ENCODE data around the gene UBXN6.

Gene UBXN6

GRCh38 chr19:4493104-4493928, 35.7 kb upstream of the UBXN6 start:
- DNase-seq (ENCODE audit: low spot score) = no peak

DNA sequence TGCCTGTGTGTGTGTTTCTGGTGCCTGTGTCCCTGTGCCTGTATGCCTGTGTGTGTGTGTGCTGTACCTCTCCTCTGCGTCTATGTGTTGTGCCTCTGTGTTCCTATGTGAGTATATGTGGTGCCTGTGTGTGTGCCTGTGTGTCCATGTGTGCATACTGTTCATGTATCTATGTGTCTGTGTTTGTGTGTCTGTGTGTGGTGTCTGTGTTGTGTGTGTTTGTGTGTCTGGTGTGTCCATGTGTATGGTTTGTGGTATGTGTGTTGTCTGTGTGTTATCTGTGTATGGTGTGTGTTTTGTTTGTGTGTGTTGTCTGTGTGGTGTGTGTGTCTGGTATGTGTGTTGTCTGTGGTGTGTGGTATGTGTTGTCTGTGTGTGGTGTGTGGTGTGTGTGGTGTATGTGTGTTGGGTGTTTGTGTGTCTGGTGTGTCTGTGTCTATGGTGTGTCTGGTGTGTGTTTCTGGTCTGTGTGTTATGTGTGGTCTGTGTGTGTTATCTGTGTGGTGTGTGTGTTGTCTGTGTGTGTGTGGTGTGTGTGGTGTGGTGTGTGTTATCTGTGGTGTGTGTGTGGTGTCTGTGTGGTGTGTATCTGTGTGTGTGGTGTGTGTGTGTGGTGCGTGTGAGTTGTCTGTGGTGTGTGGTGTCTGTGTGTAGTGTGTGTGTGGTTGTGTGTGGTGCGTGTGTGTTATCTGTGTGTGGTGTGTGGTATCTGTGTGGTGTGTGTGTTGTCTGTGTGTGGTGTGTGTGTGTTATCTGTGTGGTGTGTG, 34.9 kb upstream of the UBXN6 start:
- DNase-seq (ENCODE audit: low spot score) = no peak

DNA sequence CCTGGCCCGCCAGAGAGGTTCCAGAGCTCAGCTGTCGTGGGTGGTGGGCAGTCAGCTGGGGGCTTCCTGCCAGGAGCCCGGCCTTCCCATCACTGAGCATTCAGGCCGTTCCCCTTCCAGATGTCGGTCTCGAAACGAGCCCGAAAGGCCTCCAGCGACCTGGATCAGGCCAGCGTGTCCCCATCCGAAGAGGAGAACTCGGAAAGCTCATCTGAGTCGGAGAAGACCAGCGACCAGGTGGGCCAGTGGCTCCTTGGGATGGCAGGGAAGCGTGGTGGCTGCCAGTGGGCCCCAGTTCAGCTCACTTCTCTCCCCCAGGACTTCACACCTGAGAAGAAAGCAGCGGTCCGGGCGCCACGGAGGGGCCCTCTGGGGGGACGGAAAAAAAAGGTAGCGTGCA, 33.9 kb upstream of the UBXN6 start:
- DNase-seq (ENCODE audit: low spot score) = no peak

DNA sequence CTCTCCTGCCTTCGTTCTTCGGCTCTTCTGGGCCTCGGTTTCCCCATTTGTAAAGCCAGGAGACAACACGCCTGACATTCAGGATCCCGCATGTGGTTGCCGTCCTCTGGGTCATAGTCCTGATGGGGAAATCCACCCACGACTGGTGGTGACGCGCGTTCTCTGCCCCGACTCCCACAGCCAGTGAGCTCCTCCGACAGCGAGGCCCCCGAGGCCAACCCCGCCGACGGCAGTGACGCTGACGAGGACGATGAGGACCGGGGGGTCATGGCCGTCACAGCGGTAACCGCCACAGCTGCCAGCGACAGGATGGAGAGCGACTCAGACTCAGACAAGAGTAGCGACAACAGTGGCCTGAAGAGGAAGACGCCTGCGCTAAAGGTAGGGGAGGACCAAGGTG, 30.9 kb upstream of the UBXN6 start:
- DNase-seq (ENCODE audit: low spot score) = no peak

GRCh38 chr19:4487572-4487971, 30.0 kb upstream of the UBXN6 start:
- no peak for DNase-seq (ENCODE audit: low spot score)

- DNase-seq (ENCODE audit: low spot score) = no peak
Measured at GRCh38 chr19:4483385-4483784, 25.8 kb upstream of the UBXN6 start.

DNA sequence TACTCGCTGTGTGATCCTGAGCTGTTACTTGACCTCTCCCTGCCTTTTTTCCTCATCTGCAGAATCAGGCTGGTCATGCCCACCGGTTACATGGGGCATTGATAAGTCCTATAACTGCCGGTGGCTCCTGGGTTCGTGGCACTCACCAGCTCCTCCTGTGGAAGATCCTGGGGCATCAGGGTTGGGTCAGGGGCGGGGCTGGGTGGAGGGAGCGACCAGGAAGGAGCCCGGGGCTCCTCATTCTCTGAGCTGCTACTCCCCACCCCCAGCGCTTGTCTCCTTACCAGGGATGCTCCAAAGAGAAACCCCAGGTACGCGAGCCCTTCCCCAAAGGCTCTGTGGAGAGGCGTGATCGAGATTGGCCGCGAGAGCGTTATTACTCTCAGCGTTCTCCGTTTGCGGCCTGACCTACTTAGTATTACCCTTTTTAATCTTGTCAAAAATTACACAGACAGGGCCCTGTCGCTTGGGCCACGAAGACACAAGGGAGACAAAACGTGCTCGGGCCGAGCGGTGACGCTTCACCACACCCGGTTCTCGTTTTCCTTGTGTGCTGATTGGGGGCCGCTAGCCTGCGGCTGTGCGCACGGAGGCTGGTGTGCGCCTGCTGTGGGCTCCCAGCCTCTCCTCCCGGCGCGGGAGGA, 25.2 kb upstream of the UBXN6 start:
- DNase-seq (ENCODE audit: low spot score) = no peak

GRCh38 chr19:4477034-4477801, 19.6 kb upstream of the UBXN6 start:
- DNase-seq (ENCODE audit: low spot score) = no peak

- peak; percentile 86 for DNase-seq (ENCODE audit: low spot score)
Measured at GRCh38 chr19:4474514-4475022, 17.0 kb upstream of the UBXN6 start.

DNA sequence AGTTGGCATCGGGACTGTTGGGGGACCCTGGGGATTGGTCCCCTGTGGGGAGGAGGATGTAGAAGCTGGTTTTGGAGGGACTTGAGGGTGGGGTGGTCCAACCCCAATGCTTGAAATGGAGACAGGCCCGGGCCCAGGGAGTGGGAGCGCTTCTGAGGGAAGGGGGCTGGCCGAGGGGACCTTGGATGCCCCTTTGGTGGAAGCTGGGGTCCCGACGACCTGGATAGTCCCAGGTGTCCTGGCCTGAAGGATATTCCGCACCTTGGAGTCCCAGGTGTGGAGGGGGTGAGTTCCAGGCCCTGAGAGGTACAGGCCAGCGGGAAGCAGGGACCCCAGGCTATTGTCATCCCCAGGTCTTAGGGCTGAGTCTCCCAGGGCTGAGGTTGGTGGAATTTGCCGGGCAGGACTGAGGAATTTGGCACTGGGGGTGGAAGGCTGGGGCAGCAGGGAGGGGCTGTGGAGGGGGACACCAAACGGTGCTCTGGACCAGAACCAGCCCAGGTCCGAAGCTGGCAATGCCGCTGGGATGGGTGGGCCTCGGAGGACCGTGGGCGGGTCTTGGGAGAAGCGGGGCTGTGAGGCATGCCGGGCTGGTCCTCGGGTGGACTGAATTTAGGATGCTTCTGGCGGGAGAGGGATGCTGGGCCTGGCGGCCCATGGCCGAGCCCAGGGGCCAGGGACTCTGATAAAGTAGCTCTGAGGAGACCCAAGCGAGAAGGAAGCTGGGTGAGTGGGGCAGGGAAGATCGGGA, 16.3 kb upstream of the UBXN6 start:
- DNase-seq (ENCODE audit: low spot score) = no peak

DNA sequence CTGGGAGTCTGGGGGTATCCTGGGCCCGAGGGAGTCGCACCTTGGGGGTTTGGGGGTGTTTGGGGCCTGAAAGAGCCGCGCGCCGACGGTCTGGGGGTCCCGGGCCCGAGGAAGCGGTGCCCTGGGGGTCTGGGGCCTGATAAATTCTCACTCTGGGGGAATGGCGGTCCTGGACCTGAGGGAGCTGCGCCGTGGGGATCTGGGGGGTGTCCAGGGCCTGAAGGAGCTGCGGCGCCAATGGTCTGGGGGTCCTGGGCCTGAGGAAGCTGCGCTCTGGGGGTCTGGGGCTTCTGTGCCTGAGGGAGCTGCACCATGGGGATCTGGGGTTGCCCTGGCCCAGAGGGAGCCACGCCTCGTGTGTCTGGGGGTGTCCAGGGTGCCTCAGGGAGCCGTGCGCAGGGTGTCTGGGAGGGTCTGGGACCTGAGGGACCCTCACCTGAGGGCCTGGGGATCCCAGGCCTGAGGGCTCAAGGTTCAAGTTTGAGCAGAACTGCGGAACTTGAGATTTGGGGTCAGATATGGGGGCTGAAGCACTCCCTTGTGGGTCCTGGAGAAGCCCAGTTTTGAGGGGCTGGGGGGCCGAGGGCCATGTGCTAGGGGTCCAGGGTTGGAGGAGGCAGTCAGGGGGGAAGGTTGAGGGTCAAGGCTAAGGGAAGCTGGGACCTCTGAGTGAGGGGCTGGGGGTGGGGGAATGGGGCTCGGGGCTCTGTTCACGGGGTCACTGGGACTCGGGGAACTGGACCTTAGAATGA, 15.6 kb upstream of the UBXN6 start:
- no peak for DNase-seq (ENCODE audit: low spot score)

- DNase-seq (ENCODE audit: low spot score) = no peak
Measured at GRCh38 chr19:4472174-4472974, 14.8 kb upstream of the UBXN6 start, which contains the start of gene HDGFL2. TSS of gene HDGFL2 (plus strand) at chr19:4472297. CDS start at chr19:4472351, 54 bp downstream.

- DNase-seq (ENCODE audit: low spot score) = peak; percentile 98
Measured at GRCh38 chr19:4471403-4472173, 14.0 kb upstream of the UBXN6 start.

DNA sequence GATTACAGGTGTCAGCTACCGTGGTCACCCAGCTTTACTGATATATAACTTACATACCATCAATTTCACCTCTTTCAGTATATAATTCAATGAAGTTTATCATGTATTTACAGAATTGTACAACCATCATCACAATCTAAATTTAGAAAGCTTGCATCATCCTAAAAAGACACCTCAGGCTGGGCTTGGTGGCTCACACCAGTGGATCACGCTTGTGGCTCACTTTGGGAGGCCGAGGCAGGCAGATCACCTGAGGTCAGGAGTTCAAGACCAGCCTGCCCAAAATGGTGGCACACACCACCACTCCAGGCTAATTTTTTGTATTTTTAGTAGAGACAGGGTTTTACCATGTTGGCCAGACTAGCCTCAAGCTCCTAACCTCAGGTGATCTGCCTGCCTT, 10.2 kb upstream of the UBXN6 start:
- no peak for DNase-seq (ENCODE audit: low spot score)

DNA sequence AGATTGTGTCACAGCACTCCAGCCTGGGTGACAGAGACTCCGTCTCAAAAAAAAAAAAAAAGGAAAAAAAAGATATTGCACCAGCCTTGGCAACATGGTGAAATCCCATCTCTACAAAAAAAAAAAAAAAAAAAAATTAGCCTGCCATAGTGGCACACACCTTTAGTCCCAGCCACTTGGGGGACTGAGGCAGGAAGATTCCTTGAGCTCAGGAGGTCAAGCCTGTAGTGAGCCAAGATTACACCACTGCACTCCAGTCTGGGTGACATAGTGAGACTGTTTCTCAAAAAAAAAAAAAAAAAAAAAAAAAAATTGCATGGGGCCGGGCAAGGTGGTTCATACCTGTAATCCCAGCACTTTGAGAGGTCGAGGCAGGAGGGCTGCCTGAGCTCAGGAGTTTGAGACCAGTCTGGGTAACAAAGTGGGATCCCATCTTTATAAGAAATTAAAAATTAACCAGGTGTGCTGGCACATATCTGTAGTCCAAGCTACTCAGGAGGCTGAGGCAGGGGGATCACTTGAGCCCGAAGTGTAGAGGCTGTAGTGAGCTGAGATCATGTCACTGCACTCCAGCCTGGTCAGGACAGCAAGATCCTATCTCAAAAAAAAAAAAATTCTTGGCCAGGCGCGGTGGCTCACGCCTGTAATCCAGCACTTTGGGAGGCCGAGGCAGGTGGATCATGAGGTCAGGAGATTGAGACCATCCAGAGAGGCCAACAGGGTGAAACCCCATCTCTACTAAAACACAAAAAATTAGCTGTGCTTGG, 7.4 kb upstream of the UBXN6 start:
- DNase-seq (ENCODE audit: low spot score) = no peak

GRCh38 chr19:4456843-4457653, 546 bp downstream of the UBXN6 start:
- DNase-seq (ENCODE audit: low spot score) = peak; percentile 90

DNA sequence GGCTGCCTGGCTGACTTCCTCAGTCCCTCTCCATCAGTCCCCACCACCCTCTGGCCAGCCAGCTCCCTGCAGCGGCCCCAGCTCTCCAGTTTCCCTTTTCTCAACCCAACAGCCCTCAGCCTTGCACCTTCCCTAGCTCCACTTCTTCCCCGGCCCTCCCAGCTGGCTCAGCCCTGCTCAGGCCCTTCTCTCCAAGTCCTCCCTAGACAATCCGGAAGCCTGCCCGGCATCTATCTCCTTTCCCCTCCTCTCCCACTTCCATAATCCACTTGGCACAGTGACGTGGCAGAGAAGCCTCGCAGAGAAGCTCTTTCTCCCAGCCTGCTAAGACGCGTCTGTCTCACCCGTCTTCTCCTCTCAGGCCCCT, 1.1 kb downstream of the UBXN6 start:
- peak; percentile 62 for DNase-seq (ENCODE audit: low spot score)
